K562 (cell line): ENCODE data around the gene FBXO4. TPM values are rescaled to one million over a fixed set of nuclear protein-coding genes. Genes with fewer than 3 reads are reported as not detected.

Experiments
- CEBPG ChIP-seq, 3 experiments: fragments of 200-800 bp in 1 of 3; sonication (Bioruptor generic) in 1 of 3; sonication (generic) in 1 of 3; formaldehyde crosslinking in 1 of 3; IDR thresholded peaks in 2 of 3; conservative IDR thresholded peaks in 1 of 3; 2 replicates each; pipeline versions ENCODE4 v1.6.1 to v1.8.0; 2016 to 2022; ENCODE audit warnings: missing compliant biosample characterization in 2 of 3, missing genetic modification characterization in 2 of 3, mild to moderate bottlenecking in 1 of 3, missing genetic modification reagents in 1 of 3
- DACH1 ChIP-seq: fragments of 450-650 bp; IDR thresholded peaks from 2 replicates; pipeline ENCODE4 v1.6.1; 2018; ENCODE audit not compliant: partially characterized antibody
- EP400 ChIP-seq: fragments of 450-650 bp; IDR thresholded peaks from 2 replicates; pipeline ENCODE4 v1.6.1; 2017; ENCODE audit warnings: antibody characterized with exemption, mild to moderate bottlenecking, moderate library complexity
- HDAC6 ChIP-seq: IDR thresholded peaks from 2 replicates; pipeline ENCODE4 v1.6.1; 2012; ENCODE audit warnings: low read depth, mild to moderate bottlenecking, control low read depth, inconsistent platforms, low read length, moderate library complexity
- MTF1 ChIP-seq: fragments of 250-450 bp; sonication (Bioruptor Pico); IDR thresholded peaks from 2 replicates; pipeline ENCODE4 v1.9.0; 2021; ENCODE audit warnings: moderate library complexity, mild to moderate bottlenecking, inconsistent platforms, borderline replicate concordance
- NCOR1 ChIP-seq: fragments of 450-650 bp; IDR thresholded peaks from 2 replicates; pipeline ENCODE4 v1.6.1; 2016; ENCODE audit warnings: mild to moderate bottlenecking, moderate library complexity
- NFYB ChIP-seq: IDR thresholded peaks from 2 replicates; pipeline ENCODE4 v1.6.1; 2011; ENCODE audit warnings: mild to moderate bottlenecking, moderate library complexity; ENCODE audit not compliant: insufficient read length; ENCODE audit errors: extremely low read depth
- POLR2AphosphoS5 ChIP-seq: IDR thresholded peaks from 2 replicates; pipeline ENCODE4 v1.6.1; 2011; ENCODE audit warnings: mild to moderate bottlenecking, low read depth, low read length, moderate library complexity; ENCODE audit not compliant: control insufficient read depth, insufficient read depth
- RFX7 ChIP-seq: fragments of 250-450 bp; sonication (Bioruptor Pico); IDR thresholded peaks from 2 replicates; pipeline ENCODE4 v1.5.1; 2021; ENCODE audit warnings: mild to moderate bottlenecking
- SAFB2 ChIP-seq: fragments of 200-400 bp; formaldehyde crosslinking; IDR thresholded peaks from 2 replicates; pipeline ENCODE4 v1.6.1; 2018; ENCODE audit warnings: borderline replicate concordance, low read length, low read depth, moderate library complexity; ENCODE audit not compliant: severe bottlenecking
- SNRNP70 ChIP-seq: fragments of 200-400 bp; formaldehyde crosslinking; optimal IDR thresholded peaks from 2 replicates; pipeline ENCODE3; 2017; ENCODE audit warnings: low read depth, low read length
- SP1 ChIP-seq: sonication (generic); formaldehyde crosslinking; IDR thresholded peaks from 2 replicates; pipeline ENCODE4 v1.8.1; 2022; ENCODE audit warnings: mild to moderate bottlenecking, missing genetic modification reagents
- SRF ChIP-seq, 2 experiments: fragments of 250-450, 450-650 bp in 1 of 2; sonication (Bioruptor Pico) in 1 of 2; sonication (generic) in 1 of 2; formaldehyde crosslinking; IDR thresholded peaks; 2 replicates each; pipeline versions ENCODE4 v1.5.0 to v1.5.1; 2020 to 2022; ENCODE audit warnings: mild to moderate bottlenecking in 1 of 2, missing genetic modification reagents in 1 of 2
- XRCC3 ChIP-seq: fragments of 450-650 bp; IDR thresholded peaks from 2 replicates; pipeline ENCODE4 v1.6.1; 2017; ENCODE audit warnings: mild to moderate bottlenecking, moderate library complexity
- ZBTB8A ChIP-seq: fragments of 450-650 bp; IDR thresholded peaks from 2 replicates; pipeline ENCODE4 v1.6.1; 2018; ENCODE audit warnings: mild to moderate bottlenecking, moderate library complexity; ENCODE audit not compliant: partially characterized antibody
- ZNF324 ChIP-seq: fragments of 250-450 bp; sonication (Bioruptor Pico); IDR thresholded peaks from 2 replicates; pipeline ENCODE4 v1.4.0; 2020; ENCODE audit warnings: mild to moderate bottlenecking
- ZNF707 ChIP-seq: fragments of 250-450 bp; sonication (Bioruptor Pico); conservative IDR thresholded peaks from 2 replicates; pipeline ENCODE4 v1.8.0; 2022; ENCODE audit warnings: inconsistent platforms, mild to moderate bottlenecking, moderate library complexity
- ZNF717 ChIP-seq: fragments of 250-450 bp; sonication (Bioruptor Pico); IDR thresholded peaks from 2 replicates; pipeline ENCODE4 v1.5.0; 2021
- polyA plus RNA-seq, 8 experiments: library from polyadenylated mRNA; depleted of rRNA in 4 of 8; stranded (reverse) in 5 of 8; unstranded in 3 of 8; fragments of >200 nt; fragmentation: Nextera tagmentation in 2 of 8; fragmentation: Illumina TruSeq in 1 of 8; extraction: Ambion mirVana in 2 of 8; extraction: Trizol in 1 of 8; gene quantifications; 2 replicates each; pipeline versions ENCODE4 v1.2.1 to v1.2.3, GENCODE V29; 2011 to 2014; ENCODE audit warnings: inconsistent platforms in 1 of 8, missing spikeins in 1 of 8
- total RNA-seq, 7 experiments: library from RNA; depleted of rRNA in 6 of 7; stranded (reverse); fragments of >200 nt in 6 of 7; fragmentation: Illumina TruSeq in 2 of 7; extraction: Trizol in 2 of 7; gene quantifications; 2 replicates each; pipeline versions ENCODE4 v1.2.1 to v1.2.3, GENCODE V29; 2011 to 2021; ENCODE audit warnings: low replicate concordance in 1 of 7
- TF ChIP-seq, protein P1 (sequence below): sonication (generic); formaldehyde crosslinking; IDR thresholded peaks from 2 replicates; pipeline ENCODE4 v1.8.0; 2022; ENCODE audit warnings: mild to moderate bottlenecking, missing genetic modification reagents
- TF ChIP-seq, protein P2 (sequence below): fragments of 450-650 bp; IDR thresholded peaks from 2 replicates; pipeline ENCODE4 v1.6.1; 2016
- TF ChIP-seq, protein P3 (sequence below): sonication (generic); formaldehyde crosslinking; IDR thresholded peaks from 2 replicates; pipeline ENCODE4 v1.8.0; 2022; ENCODE audit warnings: missing genetic modification reagents, mild to moderate bottlenecking, moderate library complexity, borderline replicate concordance
- TF ChIP-seq, protein P4 (sequence below): fragments of 450-650 bp; formaldehyde crosslinking; conservative IDR thresholded peaks from 2 replicates; pipeline ENCODE4 v1.4.0; 2022; ENCODE audit warnings: mild to moderate bottlenecking, missing genetic modification characterization
- TF ChIP-seq, protein P5 (sequence below): fragments of 250-450 bp; sonication (Bioruptor Pico); IDR thresholded peaks from 2 replicates; pipeline ENCODE4 v1.8.0; 2021; ENCODE audit warnings: mild to moderate bottlenecking, moderate library complexity

FBXO4 gene
- total and polyA plus RNA-seq, 9 of the 15 experiments (the other 6 are each of a cell fraction or from before 2014, with no cell fraction given), result 5.9 to 33.4 (median 19.6) TPM

DNA sequence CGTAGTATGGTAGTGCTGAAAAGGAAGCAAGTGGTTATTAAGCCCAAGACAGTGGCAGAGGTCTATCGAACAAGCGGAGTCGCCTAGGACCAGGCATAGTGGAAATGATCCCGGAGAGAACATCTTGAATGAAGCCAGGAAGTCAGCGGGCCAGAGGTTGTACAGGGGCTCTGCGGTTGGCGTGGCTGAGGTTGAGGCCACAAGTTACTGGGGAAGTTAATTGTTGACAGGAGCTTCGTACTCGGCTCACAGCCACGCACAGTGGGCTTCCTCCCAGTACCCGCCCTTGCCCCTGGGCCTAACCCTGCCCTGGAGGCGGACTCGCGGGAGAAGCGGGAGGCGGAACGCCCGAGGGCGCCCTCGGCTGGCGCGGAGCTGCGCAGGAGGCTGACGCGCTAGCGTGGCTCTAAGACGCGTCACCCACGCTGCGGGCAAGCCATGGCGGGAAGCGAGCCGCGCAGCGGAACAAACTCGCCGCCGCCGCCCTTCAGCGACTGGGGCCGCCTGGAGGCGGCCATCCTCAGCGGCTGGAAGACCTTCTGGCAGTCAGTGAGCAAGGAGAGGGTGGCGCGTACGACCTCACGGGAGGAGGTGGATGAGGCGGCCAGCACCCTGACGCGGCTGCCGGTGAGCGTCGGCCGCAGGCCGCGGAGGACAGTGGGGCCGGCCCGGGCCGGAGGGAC, at the start of gene FBXO4 (continued):
- TF ChIP-seq SP1 (CRISPR knock-in tag) (peak; percentile 84), MTF1 (no peak), SNRNP70 (no peak), HDAC6 (no peak), DACH1 (no peak), SAFB2 (no peak), POLR2AphosphoS5 (peak; percentile 92), SRF (CRISPR knock-in tag; IDR thresholded peaks at IDR 0.05) (peak in 1 of 2 experiments; percentile 48; a peak in 1 of 4 replicates), ZBTB8A (no peak), CEBPG (CRISPR knock-in tag; IDR thresholded peaks at IDR 0.05) (no peak), CEBPG (tag; conservative IDR thresholded peaks at IDR 0.05 in 1 of 2, IDR thresholded peaks at IDR 0.05 in 1 of 2) (no peak), RFX7 (CRISPR knock-in tag) (no peak), NFYB (no peak), NCOR1 (peak; percentile 64), EP400 (peak; percentile 95), ZNF707 (no peak), XRCC3 (no peak), ZNF324 (no peak), ZNF717 (CRISPR knock-in tag) (no peak)
- TF ChIP-seq, protein P1, sequence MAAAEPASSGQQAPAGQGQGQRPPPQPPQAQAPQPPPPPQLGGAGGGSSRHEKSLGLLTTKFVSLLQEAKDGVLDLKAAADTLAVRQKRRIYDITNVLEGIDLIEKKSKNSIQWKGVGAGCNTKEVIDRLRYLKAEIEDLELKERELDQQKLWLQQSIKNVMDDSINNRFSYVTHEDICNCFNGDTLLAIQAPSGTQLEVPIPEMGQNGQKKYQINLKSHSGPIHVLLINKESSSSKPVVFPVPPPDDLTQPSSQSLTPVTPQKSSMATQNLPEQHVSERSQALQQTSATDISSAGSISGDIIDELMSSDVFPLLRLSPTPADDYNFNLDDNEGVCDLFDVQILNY, result peak; percentile 95
- TF ChIP-seq, protein P2, sequence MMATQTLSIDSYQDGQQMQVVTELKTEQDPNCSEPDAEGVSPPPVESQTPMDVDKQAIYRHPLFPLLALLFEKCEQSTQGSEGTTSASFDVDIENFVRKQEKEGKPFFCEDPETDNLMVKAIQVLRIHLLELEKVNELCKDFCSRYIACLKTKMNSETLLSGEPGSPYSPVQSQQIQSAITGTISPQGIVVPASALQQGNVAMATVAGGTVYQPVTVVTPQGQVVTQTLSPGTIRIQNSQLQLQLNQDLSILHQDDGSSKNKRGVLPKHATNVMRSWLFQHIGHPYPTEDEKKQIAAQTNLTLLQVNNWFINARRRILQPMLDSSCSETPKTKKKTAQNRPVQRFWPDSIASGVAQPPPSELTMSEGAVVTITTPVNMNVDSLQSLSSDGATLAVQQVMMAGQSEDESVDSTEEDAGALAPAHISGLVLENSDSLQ, result no peak
- TF ChIP-seq, protein P3, sequence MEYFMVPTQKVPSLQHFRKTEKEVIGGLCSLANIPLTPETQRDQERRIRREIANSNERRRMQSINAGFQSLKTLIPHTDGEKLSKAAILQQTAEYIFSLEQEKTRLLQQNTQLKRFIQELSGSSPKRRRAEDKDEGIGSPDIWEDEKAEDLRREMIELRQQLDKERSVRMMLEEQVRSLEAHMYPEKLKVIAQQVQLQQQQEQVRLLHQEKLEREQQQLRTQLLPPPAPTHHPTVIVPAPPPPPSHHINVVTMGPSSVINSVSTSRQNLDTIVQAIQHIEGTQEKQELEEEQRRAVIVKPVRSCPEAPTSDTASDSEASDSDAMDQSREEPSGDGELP, result peak; percentile 77; the same call in 1 of the 2 replicates
- TF ChIP-seq, protein P4, sequence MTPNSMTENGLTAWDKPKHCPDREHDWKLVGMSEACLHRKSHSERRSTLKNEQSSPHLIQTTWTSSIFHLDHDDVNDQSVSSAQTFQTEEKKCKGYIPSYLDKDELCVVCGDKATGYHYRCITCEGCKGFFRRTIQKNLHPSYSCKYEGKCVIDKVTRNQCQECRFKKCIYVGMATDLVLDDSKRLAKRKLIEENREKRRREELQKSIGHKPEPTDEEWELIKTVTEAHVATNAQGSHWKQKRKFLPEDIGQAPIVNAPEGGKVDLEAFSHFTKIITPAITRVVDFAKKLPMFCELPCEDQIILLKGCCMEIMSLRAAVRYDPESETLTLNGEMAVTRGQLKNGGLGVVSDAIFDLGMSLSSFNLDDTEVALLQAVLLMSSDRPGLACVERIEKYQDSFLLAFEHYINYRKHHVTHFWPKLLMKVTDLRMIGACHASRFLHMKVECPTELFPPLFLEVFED, result 0 out of 2 replicates have a peak, but pooled peaks have one; percentile 12
- TF ChIP-seq, protein P5, sequence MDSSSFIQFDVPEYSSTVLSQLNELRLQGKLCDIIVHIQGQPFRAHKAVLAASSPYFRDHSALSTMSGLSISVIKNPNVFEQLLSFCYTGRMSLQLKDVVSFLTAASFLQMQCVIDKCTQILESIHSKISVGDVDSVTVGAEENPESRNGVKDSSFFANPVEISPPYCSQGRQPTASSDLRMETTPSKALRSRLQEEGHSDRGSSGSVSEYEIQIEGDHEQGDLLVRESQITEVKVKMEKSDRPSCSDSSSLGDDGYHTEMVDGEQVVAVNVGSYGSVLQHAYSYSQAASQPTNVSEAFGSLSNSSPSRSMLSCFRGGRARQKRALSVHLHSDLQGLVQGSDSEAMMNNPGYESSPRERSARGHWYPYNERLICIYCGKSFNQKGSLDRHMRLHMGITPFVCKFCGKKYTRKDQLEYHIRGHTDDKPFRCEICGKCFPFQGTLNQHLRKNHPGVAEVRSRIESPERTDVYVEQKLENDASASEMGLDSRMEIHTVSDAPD (CRISPR knock-in tag), result no peak
